Osteoblast (primary cell): ENCODE results near the gene ZNF184. TPM values are rescaled to one million over a fixed set of nuclear protein-coding genes. Genes with fewer than 3 reads are reported as not detected.

ENCODE experiments used
- DNase-seq: peaks from one replicate; pipeline ENCODE4 v3.0.0; 2011; ENCODE audit warnings: low spot score, mixed read lengths; ENCODE audit not compliant: insufficient read length; ENCODE audit errors: missing footprints
- H2AFZ ChIP-seq: 2 replicates; pipeline ENCODE4 v1.6.0; 2011; ENCODE audit warnings: mild to moderate bottlenecking, low read length
- H3K27ac ChIP-seq: 2 replicates; pipeline ENCODE4 v1.5.1; 2011; ENCODE audit warnings: mild to moderate bottlenecking, low read depth, low read length, moderate library complexity
- H3K27me3 ChIP-seq: 2 replicates; pipeline ENCODE4 v1.6.0; 2012; ENCODE audit warnings: mild to moderate bottlenecking, control low read depth, inconsistent platforms, low read length, moderate library complexity; ENCODE audit not compliant: insufficient read depth
- H3K36me3 ChIP-seq: 2 replicates; pipeline ENCODE4 v1.5.1; 2011; ENCODE audit warnings: mild to moderate bottlenecking, low read length, control low read depth, moderate library complexity; ENCODE audit not compliant: insufficient read depth
- H3K4me1 ChIP-seq: 2 replicates; pipeline ENCODE4 v1.5.1; 2011; ENCODE audit warnings: mild to moderate bottlenecking, low read length, control low read depth, moderate library complexity; ENCODE audit not compliant: insufficient read depth
- H3K4me2 ChIP-seq: 2 replicates; pipeline ENCODE4 v1.6.0; 2011; ENCODE audit warnings: mild to moderate bottlenecking, low read length; ENCODE audit not compliant: insufficient read depth
- H3K4me3 ChIP-seq: fragments of 200-600 bp; sonication (generic); 3 replicates; pipeline ENCODE4 v1.5.1; 2012; ENCODE audit warnings: mild to moderate bottlenecking, low read length, inconsistent platforms; ENCODE audit not compliant: insufficient read depth
- H3K79me2 ChIP-seq: 2 replicates; pipeline ENCODE4 v1.6.0; 2012; ENCODE audit warnings: mild to moderate bottlenecking, low read length, control low read depth, inconsistent platforms; ENCODE audit not compliant: insufficient read depth
- H3K9me3 ChIP-seq: 2 replicates; pipeline ENCODE4 v1.5.1; 2011; ENCODE audit warnings: low read depth, low read length, control low read depth
- H4K20me1 ChIP-seq: 2 replicates; pipeline ENCODE4 v1.6.0; 2012; ENCODE audit warnings: mild to moderate bottlenecking, low read length, control low read depth; ENCODE audit not compliant: insufficient read depth
- CTCF ChIP-seq: IDR thresholded peaks from 2 replicates; pipeline ENCODE4 v1.5.1; 2011; ENCODE audit warnings: mild to moderate bottlenecking, low read depth, low read length, moderate library complexity; ENCODE audit errors: extremely low read depth
- total RNA-seq: library from RNA; depleted of rRNA; stranded (reverse); fragments of >200 nt; gene quantifications from 2 replicates; pipeline ENCODE4 v1.2.3, GENCODE V29; 2012

Gene ZNF184
- 9.8 and 10.0 TPM in 2 replicates for total RNA-seq

GRCh38 chr6:27472617-27473400 lies at the start of gene ZNF184:
Gene ZNF184, minus strand, starts transcription at chr6:27473105. Its CDS starts 811 bp downstream, at chr6:27472294.
- H3K9me3 ChIP-seq, result no peaks in the 10 kb centered on the region
- H3K4me2 ChIP-seq, result peak within 1 kb of the TSS; percentile 99
- peak; percentile 92 for DNase-seq
- H3K27me3 ChIP-seq, result no peaks in the 10 kb centered on the region
- H2AFZ ChIP-seq, result peak within 1 kb of the TSS; percentile 97
- H3K79me2 ChIP-seq, result peaks cover 17% of the 10 kb centered on the region
- peak within 1 kb of the TSS; percentile 79 for H3K27ac ChIP-seq
- TF ChIP-seq CTCF, result peak; percentile 4
- H3K4me3 ChIP-seq, result peak within 1 kb of the TSS; percentile 89
- peaks cover 17% of the 10 kb centered on the region for H3K4me1 ChIP-seq
- no peaks in the 10 kb centered on the region for H4K20me1 ChIP-seq
- H3K36me3 ChIP-seq, result peaks cover 3% of the 10 kb centered on the region

GRCh38 chr6:27518881-27519795 lies 46.2 kb upstream of the ZNF184 start:
- H3K27me3 ChIP-seq, result peaks cover 26% of the 10 kb centered on the region
- peak overlapping the region; percentile 92 for H3K4me3 ChIP-seq
- peak overlapping the region; percentile 92 for H2AFZ ChIP-seq
- H3K79me2 ChIP-seq, result no peaks in the 10 kb centered on the region
- H3K27ac ChIP-seq, result peak overlapping the region; percentile 76
- no peaks in the 10 kb centered on the region for H4K20me1 ChIP-seq
- H3K9me3 ChIP-seq, result no peaks in the 10 kb centered on the region
- no peaks in the 10 kb centered on the region for H3K36me3 ChIP-seq
- peak; percentile 86 for TF ChIP-seq CTCF
- peaks cover 9% of the 10 kb centered on the region for H3K4me1 ChIP-seq
- peak overlapping the region; percentile 91 for H3K4me2 ChIP-seq
- DNase-seq, result peak; percentile 88

- Histone ChIP-seq H3K4me2 (peak overlapping the region; percentile 91), H3K9me3 (no peaks in the 10 kb centered on the region), H3K79me2 (no peaks in the 10 kb centered on the region), H2AFZ (peak overlapping the region; percentile 92), H3K27me3 (peaks cover 34% of the 10 kb centered on the region), H3K27ac (peak overlapping the region; percentile 76), H3K4me3 (peak overlapping the region; percentile 92), H3K36me3 (no peaks in the 10 kb centered on the region), H4K20me1 (no peaks in the 10 kb centered on the region), H3K4me1 (peaks cover 9% of the 10 kb centered on the region)
- no peak for DNase-seq
- TF ChIP-seq CTCF, result no peak
Measured at GRCh38 chr6:27517928-27518787, 45.3 kb upstream of the ZNF184 start.
